Embryonic facial prominence (tissue), 1 donor: ENCODE measurements around the gene LAGE3.

Experiments
- DNase-seq: peaks from one replicate; pipeline ENCODE4 v3.0.0-alpha.2; 2016; ENCODE audit errors: extremely low spot score

The LAGE3 gene

GRCh38 chrX:154478728-154479622, at the start of gene LAGE3:
TSS of gene LAGE3 (minus strand) at chrX:154479281. CDS start at chrX:154478915, 366 bp downstream.
- DNase-seq = peak; percentile 56

GRCh38 chrX:154526901-154527675, 48.0 kb upstream of the LAGE3 start:
- DNase-seq = peak; percentile 77

- DNase-seq = no peak
Measured at GRCh38 chrX:154525606-154526490, 46.8 kb upstream of the LAGE3 start.

GRCh38 chrX:154519389-154519788, 40.3 kb upstream of the LAGE3 start:
- DNase-seq = no peak

GRCh38 chrX:154517101-154517781, 38.2 kb upstream of the LAGE3 start:
- DNase-seq = no peak

GRCh38 chrX:154516656-154517100, 37.6 kb upstream of the LAGE3 start:
- peak; percentile 67 for DNase-seq

GRCh38 chrX:154515966-154516655, 37.0 kb upstream of the LAGE3 start, which contains the start of gene FAM3A:
TSS of gene FAM3A (minus strand) at chrX:154516232. CDS start at chrX:154515772, 460 bp downstream.
- peak; percentile 83 for DNase-seq

GRCh38 chrX:154515090-154515965, 36.2 kb upstream of the LAGE3 start:
- no peak for DNase-seq

- DNase-seq = no peak
Measured at GRCh38 chrX:154513716-154514115, 34.6 kb upstream of the LAGE3 start.

GRCh38 chrX:154512879-154513553, 33.9 kb upstream of the LAGE3 start:
- DNase-seq = no peak

GRCh38 chrX:154511761-154512160, 32.7 kb upstream of the LAGE3 start:
- DNase-seq = no peak

GRCh38 chrX:154509455-154509854, 30.4 kb upstream of the LAGE3 start:
- DNase-seq = no peak

GRCh38 chrX:154508384-154508745, 29.3 kb upstream of the LAGE3 start:
- DNase-seq = no peak

- no peak for DNase-seq
Measured at GRCh38 chrX:154507673-154508383, 28.7 kb upstream of the LAGE3 start.

GRCh38 chrX:154506483-154507332, 27.6 kb upstream of the LAGE3 start:
- no peak for DNase-seq

- no peak for DNase-seq
Measured at GRCh38 chrX:154505734-154506133, 26.7 kb upstream of the LAGE3 start.

GRCh38 chrX:154502989-154503388, 23.9 kb upstream of the LAGE3 start:
- DNase-seq = no peak
